ENCODE data around the gene TOR3A.

The TOR3A gene

DNA sequence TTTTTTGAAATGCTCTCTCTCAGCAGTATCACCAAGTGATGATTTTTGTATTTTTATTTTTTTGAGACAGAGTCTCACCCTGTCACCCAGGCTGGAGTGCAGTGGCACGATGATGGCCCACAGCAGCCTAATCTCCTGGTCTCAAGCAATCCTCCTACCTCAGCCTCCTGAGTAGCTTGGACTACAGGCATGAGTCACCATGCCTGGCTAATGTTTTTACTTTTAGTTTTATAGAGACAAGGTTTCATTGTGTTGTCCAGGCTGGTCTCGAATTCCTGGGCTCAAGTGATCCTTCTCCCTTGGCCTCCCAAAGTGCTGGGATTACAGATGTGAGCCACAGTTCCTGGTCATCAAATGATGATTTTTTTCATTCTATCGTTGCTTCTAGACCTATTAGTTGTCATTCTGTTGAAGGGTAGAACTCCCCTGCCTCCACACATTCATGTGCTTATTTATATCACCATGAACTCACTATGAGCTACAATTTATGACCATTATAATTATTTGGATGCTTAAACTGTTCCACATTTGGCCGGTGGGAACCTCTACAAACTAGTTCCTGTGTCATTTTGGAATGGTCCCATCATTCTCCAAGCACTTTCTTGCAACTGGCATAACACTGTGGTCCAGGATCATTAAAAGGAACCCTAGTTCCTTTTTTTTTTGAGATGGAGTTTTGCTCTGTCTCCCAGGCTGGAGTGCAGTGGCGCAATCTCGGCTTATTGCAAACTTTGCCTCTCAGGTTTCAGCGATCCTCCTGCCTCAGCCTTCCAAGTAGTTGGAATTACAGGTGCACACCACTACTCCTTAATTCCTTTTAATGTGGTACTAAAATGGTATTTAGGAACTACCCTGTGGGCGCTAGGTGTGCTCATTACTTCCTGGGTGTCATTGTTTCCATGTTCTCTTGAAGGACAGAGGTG is 20.2 kb upstream of the TOR3A start:
- in situ Hi-C loops (cut with HindIII; ENCODE audit: low sequenced_read_pairs), result no loop called here

DNA sequence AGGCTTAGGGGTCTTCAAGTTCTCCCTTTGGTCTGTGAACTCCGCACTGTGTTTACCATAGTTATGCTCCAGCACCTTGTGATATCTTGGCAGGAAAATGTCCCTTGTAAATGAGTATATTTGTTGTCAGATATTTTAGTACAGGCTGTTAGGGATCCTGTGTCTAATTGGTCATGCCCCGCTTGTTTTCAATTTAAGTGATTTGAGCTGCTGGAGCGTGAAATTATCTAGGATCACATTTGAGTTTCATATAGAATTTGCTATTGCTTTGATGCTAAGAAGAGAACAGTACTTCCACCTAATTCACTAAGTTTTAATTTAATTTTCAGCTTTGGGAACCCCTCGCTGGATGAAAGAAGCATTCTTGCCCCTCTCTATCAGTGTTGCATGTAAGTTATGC is 15.4 kb upstream of the TOR3A start:
- in situ Hi-C loops (cut with HindIII; ENCODE audit: low sequenced_read_pairs), result no loop called here

DNA sequence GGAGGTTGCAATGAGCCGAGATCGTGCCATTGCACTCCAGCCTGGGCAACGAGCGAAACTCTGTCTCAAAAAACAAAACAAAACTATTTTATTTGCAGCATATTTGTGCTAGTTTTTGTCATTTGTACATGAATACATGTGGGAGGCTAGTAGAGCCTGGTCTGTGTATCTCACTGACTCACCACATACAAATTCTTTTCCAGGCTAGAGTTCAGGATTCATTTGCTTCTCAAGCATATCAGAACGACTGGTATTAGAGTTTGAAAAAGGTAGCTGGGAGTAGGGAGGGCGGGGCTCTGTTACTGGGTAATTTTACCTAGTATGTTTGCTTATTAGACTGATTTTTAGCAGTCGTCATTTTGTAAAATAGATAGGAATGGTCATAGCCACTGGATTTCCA is 4.5 kb upstream of the TOR3A start:
- in situ Hi-C loops (cut with HindIII; ENCODE audit: low sequenced_read_pairs), result no loop called here

DNA sequence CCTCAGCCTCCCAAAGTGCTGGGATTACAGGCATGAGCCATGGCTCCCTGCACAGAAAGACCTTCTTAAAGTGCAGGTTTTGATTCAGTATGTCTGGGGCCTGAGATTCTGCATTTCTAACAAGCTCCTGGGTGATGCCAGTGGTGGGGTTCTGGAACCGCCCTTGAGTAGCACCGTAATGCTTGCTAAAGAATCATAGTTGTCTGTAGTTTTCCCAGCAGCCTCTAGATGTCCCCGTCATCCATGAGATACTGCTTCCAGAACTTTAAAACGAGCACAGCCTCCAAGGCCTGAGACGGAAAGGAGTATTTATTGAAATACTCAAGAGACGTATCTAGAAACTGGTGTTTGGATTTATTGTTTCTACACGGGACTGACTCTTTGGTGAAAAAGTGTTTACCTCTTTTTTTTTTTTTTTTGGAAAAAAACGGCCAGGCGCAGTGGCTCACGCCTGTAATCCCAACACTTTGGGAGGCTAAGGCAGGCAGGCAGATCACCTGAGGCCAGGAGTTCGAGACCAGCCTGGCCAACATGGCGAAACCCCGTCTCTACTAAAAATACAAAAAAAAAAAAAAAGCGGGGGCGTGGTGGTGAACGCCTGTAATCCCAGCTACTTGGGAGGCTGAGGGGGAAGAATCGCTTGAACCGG is 2.6 kb upstream of the TOR3A start:
- in situ Hi-C loops (cut with HindIII; ENCODE audit: low sequenced_read_pairs), result no loop called here

DNA sequence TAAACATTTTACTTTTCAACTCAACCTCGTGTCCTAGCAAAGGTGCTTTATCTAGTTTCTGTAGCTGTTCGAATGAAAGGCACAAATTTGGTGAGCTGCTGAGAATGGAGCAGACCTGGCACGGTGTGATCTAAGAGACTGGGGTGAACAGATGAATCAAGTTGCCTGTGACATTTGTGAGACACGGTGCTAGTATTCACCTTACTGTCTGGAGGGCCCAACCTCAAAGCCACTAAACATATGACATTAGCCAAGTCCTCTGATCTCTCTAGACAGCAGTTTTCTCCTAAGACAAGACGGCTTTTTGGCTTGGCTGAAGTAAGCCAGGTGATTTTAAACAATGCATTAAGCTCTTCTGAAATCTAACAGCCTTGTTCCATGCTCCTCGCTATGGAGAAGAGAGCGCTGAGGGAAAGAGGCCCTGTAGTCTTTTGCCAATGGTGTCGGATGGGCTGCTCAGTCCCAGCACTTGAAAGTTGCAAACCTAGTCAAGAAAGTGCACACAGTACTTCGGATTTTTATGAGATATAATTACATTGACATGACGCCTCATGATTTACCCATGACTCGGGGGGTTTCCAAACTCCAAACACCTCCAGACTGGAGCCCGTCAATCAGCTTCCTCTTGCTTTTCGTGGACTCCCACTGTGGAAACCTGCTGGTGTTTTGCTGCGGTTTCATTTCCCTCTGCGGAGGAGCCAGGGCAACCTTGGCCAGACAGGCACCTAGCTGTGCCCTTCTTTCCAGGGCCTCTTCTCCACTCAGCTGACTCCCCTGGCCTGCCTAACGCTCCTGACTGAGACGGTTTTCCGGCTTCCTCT is 794 bp upstream of the TOR3A start:
- in situ Hi-C loops (cut with HindIII; ENCODE audit: low sequenced_read_pairs), result no loop called here

DNA sequence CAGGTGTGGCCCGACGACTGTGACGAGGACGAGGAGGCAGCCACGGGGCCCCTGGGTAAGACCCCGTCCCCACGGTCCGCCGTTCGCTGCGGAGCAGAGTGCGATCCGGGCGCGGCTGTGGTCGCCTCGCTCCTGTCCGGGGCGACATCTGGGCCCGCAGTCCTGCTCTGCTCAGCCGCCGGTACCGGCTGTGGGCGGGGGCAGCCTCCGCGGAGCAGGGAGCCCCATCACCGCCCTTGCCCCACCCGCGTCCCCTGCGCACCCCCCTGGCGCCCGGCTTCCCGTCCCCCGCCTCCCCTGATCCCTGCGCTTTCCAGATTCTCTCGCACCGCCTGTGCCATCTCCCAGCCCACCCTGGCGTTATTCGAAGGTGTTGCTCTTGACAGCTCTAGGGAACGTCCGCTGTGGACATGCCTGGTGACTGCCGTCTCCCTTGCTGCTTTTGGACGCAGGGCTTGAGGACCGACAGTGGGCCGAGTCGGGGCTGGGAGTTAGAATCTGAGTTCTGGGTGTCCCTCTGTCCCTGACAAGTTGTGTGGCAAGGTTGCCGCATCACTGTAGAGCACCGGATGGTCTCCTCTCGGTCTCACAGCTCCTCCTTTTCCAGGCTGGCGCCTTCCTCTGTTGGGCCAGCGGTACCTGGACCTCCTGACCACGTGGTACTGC is 596 bp downstream of the TOR3A start:
- in situ Hi-C loops (cut with HindIII; ENCODE audit: low sequenced_read_pairs), result no loop called here

DNA sequence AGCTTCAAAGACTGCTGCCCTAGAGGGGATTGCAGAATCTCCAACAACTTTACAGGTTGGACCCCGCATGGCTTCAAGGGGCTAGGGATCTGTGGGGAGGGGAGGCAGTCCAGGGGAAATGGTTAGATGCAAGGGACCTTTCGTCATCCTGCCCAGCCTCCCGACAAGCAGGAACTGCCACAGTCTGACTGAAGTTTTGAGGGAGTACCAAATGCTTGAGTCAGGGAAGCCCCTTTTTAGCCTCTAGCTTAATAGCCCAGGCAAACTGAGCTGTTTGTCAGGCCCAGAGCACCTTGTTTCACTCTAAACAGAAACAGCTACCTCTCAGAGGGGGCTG is 1.1 kb downstream of the TOR3A start:
- in situ Hi-C loops (cut with HindIII; ENCODE audit: low sequenced_read_pairs), result no loop called here

DNA sequence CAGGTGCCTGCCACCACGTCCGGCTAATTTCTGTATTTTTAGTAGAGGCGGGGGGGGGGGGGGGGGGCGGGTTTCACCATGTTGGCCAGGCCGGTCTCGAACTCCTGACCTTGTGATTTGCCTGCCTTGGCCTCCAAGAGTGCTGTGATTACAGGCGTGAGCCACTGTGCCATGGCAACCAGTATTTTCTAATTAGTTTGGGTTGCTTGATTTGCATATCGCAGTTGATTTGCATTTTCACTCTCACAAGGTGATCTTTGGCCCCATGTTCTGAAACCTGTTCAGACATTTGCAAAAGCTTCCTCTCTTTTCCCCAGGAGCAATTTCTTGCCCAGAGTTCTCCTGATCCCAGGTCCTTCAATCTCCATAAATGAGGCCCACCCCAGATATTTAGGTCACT is 1.7 kb downstream of the TOR3A start:
- in situ Hi-C loops (cut with HindIII; ENCODE audit: low sequenced_read_pairs), result no loop called here

DNA sequence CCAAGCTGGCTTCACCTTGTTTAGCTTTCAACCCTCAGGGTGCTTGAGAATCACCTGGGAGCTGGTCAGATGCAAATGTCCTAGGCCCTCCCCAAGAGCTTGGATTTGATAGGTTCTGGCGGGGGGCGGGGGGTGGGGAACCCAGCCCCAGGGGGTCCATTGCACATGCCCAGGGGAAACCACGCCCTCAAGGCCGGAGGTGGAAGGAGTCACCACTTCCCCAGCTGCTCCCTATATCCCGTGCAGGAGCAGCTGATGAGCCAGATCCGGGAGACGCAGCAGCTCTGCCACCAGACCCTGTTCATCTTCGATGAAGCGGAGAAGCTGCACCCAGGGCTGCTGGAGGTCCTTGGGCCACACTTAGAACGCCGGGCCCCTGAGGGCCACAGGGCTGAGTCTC is 5.8 kb downstream of the TOR3A start:
- in situ Hi-C loops (cut with HindIII; ENCODE audit: low sequenced_read_pairs), result no loop called here

DNA sequence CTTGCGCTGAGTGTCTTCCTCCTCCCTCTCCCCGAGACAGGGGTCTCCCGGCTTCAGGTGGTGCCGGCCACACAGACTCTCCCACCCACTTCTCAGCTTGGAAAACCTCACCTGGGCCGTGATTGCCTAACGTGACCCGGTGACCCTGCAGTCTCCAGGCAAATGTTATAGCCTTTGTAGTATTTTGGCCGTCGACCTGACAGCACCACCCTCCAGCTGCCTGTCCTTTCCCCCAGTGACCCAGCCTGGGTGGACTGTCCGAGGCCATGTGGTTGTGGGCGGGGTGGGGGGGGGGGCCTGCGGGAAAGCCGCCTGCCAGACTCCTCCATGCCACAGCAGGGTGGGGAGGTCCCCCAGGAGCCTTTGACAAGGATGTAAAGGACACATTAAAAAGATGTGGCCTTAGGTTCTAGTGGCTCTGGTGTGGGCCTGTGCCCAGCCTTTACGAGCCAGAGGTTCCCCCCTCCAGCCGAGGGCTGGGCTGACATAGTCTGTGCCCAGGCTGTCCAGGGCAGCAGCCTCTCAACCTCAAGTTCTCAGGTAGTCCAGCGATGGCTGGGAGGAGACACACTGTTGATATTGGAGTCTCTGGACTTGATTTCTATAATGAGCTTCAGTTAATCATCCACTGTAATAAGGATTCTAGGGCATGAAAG is 8.1 kb downstream of the TOR3A start:
- in situ Hi-C loops (cut with HindIII; ENCODE audit: low sequenced_read_pairs), result no loop called here

DNA sequence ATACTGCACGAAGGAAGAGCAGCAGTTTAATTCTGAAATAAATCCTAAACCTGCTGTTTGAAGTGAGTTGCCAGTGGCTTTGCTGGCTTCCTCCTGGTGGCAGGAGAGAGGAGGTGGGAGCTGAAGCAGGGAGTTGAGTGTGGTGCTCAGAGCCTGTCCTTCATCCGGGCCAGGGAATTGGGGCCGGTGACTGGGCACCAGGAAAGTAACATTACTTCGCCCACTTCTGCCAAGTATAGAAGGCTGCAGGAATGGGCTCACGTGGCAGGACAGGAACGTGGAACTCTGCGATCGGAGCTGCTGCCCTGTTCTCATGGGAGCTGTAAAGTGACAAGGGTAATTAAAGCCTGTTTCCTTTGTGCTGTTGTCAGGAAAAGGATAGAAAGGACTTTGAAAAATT is 8.7 kb downstream of the TOR3A start:
- in situ Hi-C loops (cut with HindIII; ENCODE audit: low sequenced_read_pairs), result no loop called here

DNA sequence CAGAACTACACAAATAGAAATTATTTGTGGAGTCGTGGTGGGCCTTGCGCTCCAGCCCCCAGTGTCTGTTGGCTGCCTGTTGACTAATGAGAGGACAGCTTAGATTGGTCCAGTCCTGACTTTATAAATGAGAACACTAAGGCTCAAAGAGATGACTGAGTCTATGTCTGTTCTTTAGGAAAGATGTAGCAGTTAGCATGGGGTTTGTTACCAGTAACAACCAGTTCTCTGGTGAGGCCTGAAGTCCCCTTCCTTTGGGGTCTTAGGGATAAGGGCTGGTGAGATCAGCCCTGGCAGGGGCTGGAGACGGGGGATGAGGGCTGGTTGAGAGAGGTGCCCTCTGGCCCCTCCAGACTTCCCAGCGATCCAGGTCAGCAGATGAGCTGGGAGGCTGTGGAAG is 9.1 kb downstream of the TOR3A start:
- in situ Hi-C loops (cut with HindIII; ENCODE audit: low sequenced_read_pairs), result no loop called here

DNA sequence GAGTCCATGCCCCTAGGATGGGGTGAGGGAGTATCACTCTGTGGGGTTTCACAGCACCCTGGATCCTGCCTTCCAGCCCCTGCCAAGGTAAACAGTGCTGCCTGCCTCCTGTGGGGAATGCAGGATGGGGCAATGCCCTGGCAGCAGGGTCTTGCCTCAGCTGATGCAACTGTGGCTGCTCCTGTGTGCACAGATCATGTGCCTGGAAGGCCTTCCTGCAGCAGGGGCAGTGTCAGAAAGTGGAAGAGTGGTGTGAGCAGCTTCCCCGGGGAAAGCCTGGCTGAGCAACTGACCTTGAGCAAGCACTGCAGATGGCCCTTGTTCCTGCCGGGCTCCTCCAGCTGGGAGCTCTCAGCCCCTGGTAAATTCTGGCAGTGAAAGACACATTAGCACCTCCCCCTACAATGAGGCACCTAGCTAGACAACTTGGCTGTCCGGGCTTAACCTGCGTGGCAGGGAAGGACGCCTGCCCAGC is 9.9 kb downstream of the TOR3A start:
- in situ Hi-C loops (cut with HindIII; ENCODE audit: low sequenced_read_pairs), result no loop called here

DNA sequence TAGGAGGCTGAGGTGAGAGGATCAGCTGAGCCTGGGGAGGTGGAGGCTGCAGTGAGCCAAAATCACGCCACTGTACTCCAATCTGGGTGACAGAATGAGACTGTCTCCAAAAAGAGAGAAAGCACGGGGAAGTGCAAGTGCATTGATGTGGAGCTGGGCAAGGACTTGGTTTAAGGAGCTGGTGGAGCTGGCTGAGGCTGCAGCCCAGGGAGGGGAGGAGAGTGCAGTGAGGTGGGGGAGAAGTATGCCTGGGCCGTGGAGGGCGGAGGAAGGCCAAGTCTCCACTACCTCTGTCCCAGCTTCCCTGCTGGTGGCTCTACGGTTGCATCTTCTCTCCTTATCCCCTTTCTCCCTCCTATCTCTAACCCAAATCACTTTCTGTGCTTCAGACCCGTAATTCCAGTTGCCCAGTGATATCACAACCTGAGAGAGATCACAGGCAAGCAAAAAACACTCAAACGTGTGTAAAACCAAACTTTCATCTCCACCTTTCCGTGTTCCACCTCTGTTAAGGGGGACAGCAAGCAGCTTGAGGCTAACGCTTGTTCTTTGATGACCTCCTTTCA is 11.1 kb downstream of the TOR3A start:
- in situ Hi-C loops (cut with HindIII; ENCODE audit: low sequenced_read_pairs), result no loop called here

DNA sequence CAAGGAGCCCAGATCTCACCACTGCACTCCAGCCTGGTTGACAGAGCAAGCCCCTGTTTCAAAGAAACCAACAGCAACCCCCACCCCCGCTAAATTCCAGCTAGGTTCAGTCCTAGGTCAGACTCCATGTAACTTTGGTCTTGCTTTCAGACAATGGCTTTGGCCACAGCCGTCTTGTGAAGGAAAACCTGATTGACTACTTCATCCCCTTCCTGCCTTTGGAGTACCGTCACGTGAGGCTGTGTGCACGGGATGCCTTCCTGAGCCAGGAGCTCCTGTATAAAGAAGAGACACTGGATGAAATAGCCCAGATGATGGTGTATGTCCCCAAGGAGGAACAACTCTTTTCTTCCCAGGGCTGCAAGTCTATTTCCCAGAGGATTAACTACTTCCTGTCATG is 12.9 kb downstream of the TOR3A start:
- in situ Hi-C loops (cut with HindIII; ENCODE audit: low sequenced_read_pairs), result no loop called here

DNA sequence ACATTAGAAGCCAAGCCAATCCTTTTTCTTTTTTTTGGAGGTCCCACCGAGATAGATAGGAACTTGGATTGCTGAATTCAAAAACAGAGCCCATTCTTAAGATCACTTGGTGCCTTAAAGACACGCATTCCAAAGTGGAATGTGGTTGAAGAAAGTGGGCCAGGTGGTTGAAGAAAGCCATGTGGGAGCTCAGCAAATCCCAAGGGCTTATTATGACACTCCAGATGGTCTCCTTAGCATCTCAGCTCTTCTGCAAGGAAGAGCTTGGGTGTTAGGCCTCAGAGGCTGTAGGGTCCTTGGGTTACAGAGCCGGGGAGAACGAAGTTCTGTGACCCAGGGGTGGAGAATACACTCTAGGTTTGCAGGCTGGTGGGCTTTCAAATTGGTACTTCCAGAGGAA is 13.5 kb downstream of the TOR3A start:
- in situ Hi-C loops (cut with HindIII; ENCODE audit: low sequenced_read_pairs), result no loop called here

DNA sequence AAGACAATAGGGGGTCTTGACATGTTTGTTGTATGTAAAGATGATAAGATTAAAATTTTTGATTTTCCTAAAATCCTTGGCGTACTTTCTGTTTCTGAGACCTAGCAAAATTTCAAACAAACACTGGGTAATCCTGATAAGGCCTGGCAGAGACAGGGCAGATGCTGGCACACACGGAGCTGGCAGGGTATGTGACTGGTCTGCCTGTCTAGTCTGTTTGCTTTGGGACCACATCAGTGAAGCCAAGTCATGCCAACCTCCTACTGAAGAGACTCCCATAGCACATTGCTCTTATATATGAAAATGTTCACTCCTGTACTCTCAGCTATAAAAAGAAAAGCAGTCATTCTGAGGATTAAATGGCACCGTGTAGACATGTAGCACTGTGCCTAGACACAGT is 14.1 kb downstream of the TOR3A start:
- in situ Hi-C loops (cut with HindIII; ENCODE audit: low sequenced_read_pairs), result no loop called here

DNA sequence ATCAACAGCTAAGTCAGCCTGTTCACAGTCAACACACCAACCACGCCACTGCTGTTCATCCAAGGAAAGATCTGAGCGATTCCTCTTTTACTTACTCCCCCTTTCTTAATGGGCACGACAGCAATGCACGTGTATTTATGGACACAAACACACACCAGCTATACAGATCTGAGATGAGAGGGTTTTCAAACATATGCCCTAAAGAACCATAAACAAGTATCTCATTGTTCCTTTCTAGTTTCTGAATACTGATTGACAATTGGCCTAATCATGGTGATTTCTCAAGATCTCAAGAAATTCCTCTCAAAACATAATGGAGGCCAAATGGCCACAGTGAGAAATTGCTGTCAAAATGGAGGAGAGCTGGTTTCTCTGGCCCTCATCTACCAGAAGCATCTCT is 18.0 kb downstream of the TOR3A start:
- in situ Hi-C loops (cut with HindIII; ENCODE audit: low sequenced_read_pairs), result loop anchor here (25.0 kb wide), 1 partner anchor 262 kb away; the partner anchor contains the start of gene AXDND1

DNA sequence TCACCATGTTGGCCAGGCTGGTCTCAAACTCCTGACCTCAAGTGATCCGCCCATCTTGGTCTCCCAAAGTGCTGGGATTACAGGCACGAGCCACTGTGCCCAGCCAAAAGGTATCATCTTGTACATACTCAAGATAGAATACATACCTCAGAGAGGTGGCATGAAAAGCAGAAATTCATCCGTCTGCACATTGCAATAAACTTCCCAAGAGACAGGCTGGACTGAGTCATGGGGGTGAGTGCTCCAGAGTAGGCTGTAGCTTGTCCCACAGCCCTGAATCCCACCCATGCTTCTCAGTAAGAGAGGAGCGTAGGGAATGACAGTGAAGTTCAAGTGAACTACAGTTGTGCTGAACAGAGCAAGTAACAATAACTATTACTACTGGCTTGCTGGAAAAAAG is 19.7 kb downstream of the TOR3A start:
- in situ Hi-C loops (cut with HindIII; ENCODE audit: low sequenced_read_pairs), result loop anchor here (25.0 kb wide), 1 partner anchor 261 kb away; the partner anchor contains the start of gene AXDND1

DNA sequence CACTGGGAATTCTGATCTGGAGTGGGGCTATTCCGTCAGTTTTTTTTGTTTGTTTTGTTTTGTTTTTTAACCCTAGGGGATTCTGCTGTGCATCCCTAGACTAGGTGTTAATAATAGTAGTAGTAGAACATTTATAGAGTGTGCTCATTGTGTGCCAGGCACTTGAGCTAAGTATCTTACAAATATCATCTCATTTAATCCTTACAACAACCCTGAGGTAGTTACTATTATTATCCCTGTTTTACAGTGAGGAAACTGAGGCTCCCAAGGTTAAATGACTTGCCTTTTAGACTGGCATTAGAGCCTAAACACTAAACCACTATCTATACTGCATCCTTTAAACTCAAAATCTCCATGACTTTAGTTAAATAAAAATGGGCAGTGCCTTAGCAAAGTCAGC is 22.1 kb downstream of the TOR3A start:
- in situ Hi-C loops (cut with HindIII; ENCODE audit: low sequenced_read_pairs), result loop anchor here (25.0 kb wide), 1 partner anchor 258 kb away; the partner anchor contains the start of gene AXDND1
